CD4-positive, alpha-beta T cell treated with Interleukin-17A for 1 hour (primary cell): ENCODE data around the gene TMEM271.
"Not testable (repeated sequence)": the region's sequence is repeated elsewhere in the genome, so short reads cannot be mapped to it uniquely, and the experiment has no call there.

ENCODE experiments used
- DNase-seq: peaks from one replicate; pipeline ENCODE4 v3.0.0-alpha.2; 2020

Gene TMEM271

DNA sequence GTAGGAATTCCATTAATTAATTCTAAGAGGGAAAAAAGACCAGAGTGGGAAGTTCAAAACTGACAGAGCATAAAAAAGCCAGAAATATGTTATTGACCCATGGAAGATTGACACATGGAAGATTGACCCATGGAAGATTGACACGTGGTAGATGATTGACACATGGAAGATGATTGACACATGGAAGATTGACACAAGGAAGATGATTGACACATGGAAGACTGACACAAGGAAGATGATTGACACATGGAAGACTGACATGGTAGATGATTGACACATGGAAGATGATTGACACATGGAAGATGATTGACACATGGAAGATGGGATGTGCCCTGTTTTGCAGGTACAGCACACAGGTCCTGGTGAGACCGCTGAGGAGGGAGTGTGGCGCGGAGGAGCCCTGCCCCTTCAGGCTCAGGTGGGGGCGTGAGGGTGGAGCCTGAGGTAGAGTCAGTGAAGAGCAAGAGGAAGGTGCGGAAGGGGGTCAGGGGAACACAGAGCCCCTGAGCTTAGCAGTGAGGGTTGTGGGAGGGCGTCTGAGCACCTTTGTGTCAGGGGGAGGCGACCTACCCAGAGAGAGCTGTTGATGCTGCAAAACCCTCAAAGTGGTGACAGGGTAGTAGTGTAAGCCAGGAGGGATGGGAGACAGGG is 33.4 kb upstream of the TMEM271 start:
- no peak for DNase-seq

DNA sequence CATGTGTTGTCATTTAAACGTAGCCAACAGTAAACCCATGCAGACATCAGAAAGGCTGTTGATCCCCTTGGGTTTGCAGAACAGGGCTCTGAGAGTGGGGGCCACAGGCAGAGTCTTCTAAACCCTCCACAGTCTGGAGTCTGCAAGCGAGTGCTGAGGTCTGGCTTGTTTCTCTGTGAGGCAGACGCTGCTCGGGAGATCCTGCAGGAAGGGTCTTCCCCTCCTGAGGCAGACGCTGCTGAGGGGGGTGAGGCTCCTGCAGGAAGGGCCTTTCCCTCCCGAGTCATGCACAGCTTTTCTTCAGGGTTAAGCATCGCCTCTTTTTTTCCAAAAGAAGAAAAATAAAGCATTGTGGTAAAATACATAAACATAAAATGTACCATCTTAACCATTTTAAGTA is 32.1 kb upstream of the TMEM271 start:
- no peak for DNase-seq

DNA sequence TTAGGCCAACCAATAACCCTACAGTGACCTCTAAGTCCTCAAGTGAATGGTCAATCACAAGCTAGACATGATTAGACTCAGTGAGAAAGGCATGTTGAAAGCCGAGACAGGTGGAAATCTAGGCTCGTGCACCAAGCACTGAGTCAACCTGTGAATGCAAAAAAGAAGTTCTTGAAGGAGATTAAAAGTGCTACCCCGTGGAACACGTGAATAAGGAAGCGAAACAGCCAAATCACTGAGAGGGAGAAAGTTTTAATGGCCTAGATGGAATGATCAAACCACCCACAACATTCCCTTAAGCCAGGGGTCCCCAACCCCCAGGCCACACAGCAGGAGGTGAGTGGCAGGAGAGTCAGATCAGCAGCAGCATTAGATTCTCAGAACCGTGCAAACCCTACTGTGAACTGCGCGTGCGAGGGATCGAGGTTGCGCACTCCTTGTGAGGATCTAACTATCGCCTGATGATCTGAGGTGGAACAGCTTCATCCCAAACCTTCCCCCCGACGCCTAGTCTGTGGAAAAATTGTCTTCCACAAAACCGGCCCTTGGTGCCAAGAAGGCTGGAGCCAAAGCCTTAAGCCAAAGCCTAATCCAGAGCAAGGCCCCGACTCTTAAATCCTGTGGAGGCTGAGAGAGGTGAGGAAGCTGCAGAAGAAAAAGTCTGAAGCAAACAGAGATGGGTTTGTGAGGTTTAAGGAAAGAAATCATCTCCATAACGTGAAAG is 29.8 kb upstream of the TMEM271 start:
- no peak for DNase-seq

DNA sequence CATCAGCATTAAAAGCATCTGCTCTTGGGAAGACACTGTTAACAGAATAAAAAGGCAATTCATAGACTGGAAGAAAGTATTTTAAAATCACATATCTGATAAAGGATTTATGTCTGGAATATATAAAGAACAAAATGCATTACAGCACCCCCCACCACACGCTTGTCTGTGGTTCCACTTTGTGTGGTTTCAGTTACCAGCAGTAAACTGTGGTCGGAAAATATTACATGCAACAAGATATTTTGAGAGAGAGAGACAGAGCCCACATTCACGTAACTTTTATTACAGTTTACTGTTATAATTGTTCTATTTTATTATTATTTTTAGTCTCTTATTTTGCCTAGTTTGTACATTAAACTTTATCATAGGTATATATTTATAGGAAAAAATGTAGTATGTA is 28.0 kb upstream of the TMEM271 start:
- peak; percentile 6 for DNase-seq

DNA sequence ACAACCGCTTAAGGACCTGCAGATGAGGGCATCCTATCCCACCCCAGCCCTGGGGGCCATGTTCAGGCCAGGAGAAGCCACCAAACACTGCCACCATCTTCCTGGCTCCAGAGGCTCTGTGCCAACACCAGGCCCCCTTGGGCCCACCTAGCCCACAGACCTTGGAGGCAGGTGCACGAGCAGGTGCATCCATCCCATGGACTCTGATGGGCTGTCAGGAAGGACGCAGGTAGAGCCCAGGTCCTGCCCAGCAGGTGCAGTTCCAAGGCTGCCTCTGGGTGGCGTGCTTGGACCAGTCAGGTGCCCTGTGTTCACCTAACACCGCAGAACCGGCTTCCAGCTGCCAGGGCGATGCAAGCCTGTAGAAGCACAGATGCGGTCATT is 26.5 kb upstream of the TMEM271 start:
- peak; percentile 33 for DNase-seq

DNA sequence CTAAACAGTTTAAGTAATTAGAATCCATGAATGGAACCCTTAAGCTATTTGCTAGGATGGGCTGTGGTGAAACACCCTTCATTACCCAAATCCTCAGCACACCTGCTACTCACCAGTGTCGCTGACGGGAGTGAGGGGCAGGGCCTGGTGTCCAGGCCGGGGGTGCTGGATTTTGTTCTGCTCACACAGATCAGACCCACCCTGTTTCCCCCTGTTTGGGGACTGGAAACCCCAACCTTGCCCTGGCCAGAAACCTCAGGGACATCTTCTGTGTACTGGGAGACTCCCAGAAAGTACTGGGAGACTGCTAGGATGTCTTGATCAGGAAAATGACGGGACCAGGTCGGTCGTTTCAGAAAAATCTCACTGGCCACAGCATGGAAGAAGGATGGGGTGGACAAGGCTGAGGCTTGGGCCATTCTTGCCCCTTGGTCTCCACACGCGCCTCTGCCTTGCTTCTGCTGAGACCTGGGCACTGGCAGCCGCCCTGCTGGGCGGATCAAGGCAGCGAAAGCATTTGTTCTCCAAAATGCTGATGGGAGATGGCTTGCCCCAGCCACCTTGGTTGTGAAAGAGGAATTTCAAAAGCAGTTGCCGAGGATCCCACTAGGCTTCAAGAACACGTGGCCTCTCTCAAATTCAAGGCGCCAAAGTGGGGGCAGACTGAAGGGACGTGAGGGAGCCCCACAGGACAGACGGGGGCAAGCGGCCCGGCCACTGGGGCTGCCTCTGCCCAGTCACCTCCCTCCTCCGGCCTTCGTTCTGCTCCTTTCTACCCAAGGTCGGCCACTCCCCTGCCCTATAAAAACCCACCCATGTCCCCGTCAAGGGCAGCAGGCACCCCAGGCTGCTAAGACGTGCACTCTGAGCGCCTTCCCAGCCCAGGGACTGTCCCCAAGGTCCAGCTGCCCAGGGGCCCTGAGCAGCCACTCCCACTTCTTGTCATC is 25.8 kb upstream of the TMEM271 start:
- DNase-seq: no peak

DNA sequence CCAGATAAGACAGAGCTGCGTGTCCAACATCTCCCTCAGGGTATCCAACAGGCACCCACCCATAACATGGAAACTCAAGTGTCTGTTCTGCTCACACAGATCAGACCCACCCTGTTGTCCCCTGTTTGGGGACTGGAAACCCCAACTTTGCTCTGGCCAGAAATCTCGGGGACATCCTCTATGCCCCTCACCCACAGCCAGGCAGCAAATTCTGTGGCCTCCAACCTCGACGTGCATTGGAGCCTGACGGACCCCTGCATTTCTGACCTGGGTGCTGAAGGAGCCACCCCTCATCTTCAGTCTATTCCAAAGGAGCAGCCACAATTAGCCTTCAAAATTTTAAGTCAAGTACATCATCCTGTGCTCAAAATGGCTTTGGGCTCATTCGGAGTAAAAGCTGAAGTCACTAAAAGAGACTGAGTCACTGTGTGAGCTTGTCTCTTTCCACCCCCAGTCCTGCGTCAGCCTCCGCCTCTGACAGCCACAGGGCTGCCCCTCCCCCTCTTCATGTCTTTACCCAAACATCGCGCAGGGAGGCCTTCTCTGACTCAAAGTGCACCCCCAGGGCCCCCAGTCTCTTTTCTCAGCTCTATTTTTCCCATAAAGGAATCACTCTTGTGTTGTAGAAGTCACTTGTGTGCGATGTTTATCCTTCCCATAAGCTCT is 24.9 kb upstream of the TMEM271 start:
- no peak for DNase-seq

DNA sequence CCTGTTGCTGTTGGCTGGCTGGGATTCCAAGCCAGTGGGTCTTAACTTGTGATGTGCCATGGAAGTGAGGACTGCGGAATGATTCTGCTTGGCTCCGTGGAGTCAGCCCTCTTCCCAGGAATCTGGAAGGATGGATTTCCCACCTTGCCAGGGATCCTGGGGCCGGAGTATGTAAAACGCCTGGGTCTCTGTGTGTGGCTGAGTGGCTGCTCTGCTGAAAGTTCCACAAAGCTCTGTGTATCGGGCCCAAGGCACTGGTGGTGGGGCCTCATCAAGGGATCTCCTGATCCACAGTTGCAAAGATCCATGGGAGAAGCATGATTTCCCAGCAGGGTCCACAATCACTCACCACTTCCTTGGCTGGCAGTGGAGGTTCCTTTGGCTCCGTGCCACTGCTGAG is 24.1 kb upstream of the TMEM271 start:
- no peak for DNase-seq

DNA sequence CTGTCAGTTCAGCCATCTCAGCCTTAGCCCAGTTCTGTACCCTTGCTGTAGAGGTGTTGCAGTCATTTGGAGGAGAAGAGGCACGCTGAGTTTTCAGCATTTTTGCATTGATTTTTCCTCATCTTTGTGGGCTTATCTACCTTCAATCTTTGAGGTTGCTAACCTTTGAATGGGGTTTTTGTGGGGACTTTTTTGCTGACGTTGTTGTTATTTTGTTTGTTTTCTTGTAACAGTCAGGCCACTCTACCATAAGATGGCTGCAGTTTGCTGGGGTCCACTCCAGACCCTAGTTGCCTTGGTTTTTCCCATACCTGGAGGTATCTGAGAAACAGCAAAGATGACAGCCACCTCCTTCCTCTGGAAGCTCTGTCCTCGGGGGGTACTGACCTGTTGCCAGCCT is 22.8 kb upstream of the TMEM271 start:
- DNase-seq: no peak

DNA sequence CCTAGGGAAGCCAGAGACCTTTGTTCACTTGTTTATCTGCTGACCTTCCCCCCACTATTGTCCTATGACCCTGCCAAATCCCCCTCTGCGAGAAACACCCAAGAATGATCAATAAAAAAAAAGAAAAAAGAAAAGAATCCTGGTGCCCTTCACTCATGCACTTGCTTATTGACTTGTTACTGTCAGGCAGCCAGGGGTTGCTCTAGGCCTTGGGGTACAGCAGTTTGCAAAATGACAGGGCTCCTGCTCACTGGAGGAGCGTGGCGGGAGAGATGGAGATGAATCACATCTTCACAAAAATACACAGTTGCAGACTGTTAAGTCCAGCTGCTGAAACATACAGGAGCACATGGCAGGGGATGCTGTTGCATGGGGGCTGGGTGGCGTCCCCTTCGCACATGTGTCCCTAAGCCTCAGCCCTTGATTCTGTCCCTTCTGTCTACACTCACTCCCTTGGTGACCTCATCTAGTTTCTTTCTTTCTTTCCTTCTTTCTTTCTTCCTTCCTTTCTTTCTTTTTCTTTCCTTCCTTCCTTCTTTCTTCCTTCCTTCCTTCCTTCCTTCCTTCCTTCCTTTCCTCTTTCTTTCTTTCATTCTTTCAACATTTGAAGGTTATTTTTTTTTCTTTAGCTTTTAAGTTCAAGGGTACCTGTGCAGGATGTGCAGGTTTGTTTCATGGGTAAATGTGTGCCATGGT is 16.9 kb upstream of the TMEM271 start:
- DNase-seq: no peak

DNA sequence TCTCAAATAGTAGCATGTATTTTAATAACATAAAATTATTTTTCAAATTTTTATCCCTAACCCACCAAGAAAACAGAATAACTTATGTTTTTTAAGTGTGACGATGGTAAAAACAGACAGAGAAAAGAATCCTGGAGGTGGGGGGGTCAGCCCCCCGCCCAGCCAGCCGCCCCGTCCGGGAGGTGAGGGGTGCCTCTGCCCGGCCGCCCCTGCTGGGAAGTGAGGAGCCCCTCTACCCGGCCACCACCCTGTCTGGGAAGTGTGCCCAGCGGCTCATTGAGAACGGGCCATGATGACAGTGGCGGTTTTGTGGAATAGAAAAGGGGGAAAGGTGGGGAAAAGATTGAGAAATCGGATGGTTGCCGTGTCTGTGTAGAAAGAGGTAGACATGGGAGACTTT is 16.1 kb upstream of the TMEM271 start:
- not testable (repeated sequence) for DNase-seq

DNA sequence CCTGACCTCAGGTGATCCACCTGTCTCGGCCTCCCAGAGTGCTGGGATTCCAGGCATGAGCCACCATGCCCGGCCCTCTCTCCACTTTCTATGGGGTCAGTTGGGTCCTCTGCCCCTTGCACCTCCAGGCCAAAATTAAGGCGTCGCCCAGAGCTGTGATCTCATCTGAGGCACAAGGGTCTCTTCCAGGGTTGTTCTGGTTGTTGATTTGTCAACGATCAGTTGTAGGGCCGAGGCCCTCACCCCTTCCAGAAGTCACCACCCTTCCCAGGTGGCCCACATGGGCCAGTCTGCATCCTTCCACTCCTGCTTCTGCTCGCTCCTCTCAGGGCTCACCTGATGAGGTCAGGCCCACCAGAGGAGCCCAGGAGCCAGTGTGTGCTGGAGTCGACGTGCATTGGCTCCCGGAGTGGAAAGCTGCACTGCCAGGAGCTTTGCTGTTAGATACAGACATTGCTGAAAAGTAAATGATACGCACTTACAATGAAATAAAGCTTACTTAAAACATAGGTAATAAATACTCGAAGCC is 14.3 kb upstream of the TMEM271 start:
- no peak for DNase-seq

DNA sequence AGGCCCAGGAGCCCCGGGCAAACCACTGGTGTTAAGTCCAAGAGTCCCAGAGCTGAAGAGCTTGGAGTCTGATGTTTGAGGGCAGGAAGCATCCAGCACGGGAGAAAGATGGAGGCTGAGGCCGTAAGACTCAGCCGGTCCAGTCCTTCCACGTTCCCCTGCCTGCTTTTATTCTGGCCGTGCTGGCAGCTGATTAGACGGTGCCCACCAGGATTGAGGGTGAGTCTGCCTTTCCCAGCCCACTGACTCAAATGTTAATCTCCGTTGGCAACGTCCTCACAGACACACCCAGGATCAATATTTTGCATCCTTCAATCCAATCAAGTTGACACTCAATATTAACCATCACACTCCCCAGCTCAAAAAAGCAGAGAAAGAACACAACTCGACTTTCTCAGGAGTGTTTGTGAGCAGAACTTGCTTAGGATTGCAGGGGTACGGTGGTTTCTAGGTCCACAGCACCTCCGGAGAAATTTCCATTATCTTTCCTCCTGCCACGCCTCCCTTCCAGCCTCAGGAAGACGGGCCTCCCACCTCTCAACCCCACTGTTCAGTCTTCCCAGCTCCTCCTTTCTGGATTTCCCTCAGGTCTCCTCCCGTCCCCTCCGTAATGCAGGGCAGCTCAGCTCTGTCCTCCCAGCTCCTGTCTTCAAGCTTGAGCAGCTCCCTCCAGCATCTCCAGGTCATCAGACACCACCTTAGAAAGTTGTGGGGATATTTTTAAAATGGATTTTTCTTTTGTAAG is 13.3 kb upstream of the TMEM271 start:
- DNase-seq: no peak

DNA sequence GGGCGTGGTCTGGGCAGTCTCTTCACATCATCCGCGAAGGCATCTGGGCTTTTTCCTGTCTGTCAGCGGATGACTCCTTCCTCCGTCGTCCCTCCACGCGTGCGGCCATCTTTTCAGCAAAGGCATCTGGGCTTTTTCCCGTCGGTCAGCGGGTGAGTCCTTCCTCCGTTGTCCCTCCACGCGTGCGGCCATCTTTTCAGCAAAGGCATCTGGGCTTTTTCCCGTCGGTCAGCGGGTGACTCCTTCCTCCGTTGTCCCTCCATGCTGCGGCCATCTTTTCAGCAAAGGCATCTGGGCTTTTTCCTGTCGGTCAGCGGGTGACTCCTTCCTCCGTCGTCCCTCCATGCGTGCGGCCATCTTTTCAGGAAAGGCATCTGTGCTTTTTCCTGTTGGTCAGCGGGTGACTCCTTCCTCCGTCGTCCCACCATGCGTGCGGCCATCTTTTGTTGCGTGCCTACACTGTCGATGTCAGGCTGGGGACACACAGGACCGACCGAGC is 12.3 kb upstream of the TMEM271 start:
- DNase-seq: no peak

DNA sequence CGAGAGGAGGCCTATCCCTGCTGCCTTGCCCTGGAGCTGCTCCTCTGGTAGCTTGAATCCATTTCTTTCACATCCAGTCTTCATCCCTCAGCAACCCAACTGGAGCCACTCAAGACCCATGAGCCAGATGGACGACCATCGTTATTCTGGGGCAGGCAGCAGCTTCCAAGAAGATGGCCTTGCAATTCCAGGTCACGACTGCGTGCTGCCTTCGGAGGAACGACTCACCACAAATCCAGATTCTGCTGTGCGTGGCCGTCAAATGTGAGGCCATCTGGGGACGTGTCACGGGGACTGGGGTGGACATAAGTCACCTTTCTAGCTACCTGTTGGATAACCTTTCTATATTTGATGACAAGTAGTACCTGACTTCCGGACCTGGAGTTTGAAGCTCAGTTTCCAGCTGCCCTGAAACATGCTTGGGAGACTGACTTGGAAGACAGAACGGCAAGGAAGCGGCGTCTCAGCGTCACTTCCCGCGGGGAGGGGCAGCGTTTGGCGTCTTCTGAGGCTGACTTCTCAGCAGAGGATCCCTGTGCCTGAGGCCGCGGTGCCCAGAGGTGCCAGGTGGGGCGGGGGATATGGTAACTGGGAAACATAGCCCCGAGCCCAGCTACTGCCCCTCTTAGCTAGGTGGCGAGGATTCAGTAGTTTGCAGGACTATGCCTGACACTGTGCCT is 11.7 kb upstream of the TMEM271 start:
- DNase-seq: no peak

DNA sequence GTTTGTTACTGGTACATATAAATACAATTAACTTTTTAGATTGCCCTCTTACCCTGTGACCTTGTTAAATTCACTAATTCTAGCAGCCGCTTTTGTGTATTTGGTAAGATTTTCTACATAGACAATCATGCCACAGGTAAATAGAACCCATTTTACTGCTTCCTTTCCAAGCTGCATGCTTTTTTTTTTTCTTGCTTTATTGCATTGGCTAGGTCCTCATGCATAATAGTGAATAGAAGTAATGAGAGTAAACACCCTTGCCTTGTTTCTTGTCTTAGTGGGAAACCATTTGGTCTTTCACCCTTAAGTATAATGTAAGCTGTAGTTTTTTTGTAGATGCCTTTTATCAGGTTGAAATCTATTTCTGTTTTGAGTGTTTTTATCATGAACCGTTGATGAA is 7.7 kb upstream of the TMEM271 start:
- no peak for DNase-seq

DNA sequence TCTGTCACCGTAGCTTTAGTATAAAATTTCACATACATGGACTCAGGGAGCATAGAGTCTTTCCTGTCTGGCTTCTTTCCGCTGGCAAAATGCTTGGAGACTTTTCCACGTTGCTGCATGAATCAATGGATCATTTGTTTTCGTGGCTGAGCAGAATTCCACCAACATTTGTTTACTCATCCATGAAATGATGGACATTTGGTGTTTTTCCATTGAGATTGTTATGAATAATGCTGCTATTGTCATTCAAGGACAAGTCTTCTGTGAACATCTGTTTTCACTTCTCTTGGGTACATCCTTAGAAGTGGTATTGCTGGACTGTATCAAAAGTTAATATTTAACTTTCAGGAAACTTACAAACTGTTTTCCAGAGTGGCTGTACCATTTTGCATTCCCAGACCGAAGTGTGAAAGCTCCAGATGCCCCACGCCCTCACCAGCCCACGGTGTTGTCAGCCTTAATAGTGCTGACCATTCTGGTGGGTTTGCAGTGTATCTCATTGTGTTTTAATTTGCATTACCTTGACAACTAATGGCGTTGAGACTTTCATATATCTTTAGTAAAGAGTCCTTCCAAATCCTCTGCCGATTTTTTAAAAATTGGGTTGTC is 5.8 kb upstream of the TMEM271 start:
- DNase-seq: no peak

DNA sequence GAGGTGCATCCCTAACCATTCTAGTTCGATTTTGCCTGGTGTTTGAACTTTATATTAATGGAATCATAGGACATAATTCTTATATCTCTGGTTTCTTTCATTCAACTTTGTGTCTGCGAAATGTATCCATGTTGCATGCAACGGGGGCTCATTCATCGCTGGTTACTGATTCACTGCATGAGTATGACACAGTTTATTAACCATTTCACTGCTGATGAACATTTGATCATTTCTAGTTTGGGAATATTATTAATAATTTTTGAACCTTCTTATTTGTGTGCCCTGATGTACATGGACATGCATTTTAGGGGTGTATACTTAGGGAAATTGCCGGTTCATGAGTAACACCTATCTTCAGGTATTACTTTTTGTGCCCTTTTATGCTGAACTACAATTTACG is 5.1 kb upstream of the TMEM271 start:
- DNase-seq: no peak

DNA sequence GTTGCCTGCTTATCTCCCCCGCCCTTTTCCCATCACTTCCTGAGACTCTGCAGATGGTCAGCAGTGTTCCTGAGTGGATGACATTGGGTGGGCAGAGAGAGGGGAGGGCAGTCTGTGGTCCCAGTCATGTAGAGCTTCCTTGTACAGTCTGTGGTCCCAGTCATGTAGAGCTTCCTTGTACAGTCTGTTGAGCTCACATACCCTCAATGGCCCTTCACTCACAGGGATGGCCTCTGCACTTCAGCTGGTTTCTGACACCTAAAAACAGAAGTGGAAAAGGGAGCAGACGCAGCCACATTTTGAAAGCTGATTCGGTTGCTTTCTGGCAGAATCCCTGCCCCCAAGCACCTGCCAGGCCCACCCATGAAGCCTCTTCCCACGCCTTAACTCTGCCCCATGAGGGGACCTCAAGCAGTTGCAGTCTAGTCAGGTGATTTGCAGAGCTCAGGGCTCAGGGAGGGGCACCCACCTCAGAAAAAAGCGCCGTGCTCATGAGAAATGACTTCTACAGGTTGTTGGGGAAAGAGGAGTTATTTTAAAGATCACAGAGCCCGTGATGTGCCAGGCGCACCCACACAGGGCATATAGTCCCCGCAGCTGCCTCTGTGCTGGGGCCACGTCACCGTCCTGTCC is 3.6 kb upstream of the TMEM271 start:
- no peak for DNase-seq
